PC-9 (cell line): ENCODE measurements around the gene PSMD14.

ENCODE experiments used
- EZH2 ChIP-seq: fragments of 200-600 bp; sonication (generic); IDR thresholded peaks from 2 replicates; pipeline ENCODE4 v1.8.0; 2017; ENCODE audit warnings: antibody characterized with exemption, low read depth
- TF ChIP-seq, protein P1 (sequence below): fragments of 200-600 bp; sonication (generic); conservative IDR thresholded peaks from 2 replicates; pipeline ENCODE4 v1.6.1; 2017; ENCODE audit warnings: mixed run types, antibody characterized with exemption, mild to moderate bottlenecking, moderate library complexity

DNA sequence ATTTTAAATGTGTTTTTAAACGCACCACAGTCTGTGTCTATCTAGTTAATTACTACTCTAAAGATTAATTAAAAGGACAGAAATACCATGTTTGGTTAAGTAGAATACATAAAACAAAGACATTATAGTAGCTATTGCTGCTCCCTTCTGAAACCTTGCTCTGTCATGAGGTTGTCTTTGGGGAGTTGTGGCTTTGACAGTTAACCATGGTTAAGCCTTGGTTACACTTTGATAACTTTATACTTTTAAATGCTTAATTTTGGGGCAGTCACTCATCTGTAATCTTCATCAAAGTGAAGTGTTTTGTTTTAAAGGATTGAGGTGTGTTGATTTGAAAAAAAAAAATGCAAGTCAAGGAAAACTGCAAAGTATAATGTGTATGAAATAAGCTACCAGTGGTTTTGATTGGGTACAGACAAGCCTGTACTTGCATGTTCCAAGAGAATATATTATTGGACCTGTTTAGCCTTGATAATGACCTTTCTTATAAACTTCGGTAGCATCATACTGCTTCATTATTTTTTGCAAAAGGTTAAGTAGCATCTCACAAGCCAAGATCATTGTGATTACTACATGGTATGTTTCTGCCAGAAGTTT lies 78.1 kb downstream of the PSMD14 start:
- TF ChIP-seq, protein P1, sequence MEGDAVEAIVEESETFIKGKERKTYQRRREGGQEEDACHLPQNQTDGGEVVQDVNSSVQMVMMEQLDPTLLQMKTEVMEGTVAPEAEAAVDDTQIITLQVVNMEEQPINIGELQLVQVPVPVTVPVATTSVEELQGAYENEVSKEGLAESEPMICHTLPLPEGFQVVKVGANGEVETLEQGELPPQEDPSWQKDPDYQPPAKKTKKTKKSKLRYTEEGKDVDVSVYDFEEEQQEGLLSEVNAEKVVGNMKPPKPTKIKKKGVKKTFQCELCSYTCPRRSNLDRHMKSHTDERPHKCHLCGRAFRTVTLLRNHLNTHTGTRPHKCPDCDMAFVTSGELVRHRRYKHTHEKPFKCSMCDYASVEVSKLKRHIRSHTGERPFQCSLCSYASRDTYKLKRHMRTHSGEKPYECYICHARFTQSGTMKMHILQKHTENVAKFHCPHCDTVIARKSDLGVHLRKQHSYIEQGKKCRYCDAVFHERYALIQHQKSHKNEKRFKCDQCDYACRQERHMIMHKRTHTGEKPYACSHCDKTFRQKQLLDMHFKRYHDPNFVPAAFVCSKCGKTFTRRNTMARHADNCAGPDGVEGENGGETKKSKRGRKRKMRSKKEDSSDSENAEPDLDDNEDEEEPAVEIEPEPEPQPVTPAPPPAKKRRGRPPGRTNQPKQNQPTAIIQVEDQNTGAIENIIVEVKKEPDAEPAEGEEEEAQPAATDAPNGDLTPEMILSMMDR: no peak
- no peak for TF ChIP-seq EZH2
